DMS 273 (cell line): ENCODE results near the gene C5.
A peak's percentile ranks its signal among the peaks of the same experiment; 100 is the strongest.

Experiments used
- DNase-seq: peaks from one replicate; lab custom pipeline; 2025; ENCODE audit not compliant: unreplicated experiment; lab: John Stamatoyannopoulos, UW

C5 gene

DNA sequence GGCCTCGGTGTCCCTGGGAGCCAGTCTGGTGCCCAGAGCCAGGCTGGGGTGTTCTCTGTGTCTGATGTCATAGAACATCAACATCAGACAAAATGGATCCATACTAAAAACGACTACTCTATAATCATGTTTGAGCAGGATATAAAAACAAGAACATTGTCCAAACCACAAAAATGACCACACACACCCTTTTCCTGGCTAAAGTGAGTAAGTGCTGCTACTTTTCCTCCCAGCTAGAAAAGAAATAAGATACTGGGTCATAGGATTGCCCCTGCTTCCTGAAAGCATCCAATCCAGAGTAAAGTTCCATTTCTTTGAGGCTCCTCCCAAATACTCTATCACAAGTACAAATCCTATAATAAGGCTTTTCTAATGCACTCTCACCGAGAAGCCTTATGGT is 103.8 kb downstream of the C5 start:
- no peak for DNase-seq

DNA sequence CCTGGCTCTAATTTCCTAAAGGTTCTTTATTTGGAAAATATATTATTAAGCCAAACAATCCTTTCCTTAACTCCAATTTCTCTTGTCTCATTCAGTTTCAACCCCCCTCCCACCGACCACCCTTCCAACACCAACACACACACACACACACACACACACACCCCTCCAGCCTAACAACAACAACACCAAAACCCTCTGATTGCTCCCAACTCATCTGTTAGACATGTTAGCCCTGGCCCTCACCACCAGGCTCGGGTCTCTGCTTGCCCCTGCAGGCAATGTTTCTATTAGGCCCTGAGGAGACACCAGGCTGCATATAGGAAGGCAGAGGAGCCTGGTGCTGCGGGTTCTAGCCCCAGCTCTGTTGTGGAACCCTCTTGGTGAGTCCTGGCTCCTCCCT is 105.1 kb downstream of the C5 start:
- DNase-seq = no peak

DNA sequence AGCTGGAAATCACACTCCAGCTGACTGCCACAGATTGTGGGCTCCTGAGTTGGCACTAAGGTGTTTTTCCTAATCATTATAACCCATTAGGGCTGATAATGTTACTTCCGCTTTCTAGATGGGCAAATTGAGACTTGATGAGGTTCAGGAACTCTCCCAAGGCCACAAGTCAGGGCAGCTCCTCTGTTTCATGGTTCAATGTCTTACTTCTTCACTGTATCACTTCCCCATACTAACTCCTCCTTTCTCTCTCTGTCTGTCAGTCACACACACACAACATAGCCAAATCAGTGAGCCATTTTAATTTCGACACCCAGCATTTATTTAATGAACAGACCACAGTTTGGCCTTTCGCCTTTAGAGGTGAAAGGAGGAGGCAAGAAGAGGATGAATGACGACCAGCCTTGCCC is 105.6 kb downstream of the C5 start:
- peak; percentile 26 for DNase-seq

DNA sequence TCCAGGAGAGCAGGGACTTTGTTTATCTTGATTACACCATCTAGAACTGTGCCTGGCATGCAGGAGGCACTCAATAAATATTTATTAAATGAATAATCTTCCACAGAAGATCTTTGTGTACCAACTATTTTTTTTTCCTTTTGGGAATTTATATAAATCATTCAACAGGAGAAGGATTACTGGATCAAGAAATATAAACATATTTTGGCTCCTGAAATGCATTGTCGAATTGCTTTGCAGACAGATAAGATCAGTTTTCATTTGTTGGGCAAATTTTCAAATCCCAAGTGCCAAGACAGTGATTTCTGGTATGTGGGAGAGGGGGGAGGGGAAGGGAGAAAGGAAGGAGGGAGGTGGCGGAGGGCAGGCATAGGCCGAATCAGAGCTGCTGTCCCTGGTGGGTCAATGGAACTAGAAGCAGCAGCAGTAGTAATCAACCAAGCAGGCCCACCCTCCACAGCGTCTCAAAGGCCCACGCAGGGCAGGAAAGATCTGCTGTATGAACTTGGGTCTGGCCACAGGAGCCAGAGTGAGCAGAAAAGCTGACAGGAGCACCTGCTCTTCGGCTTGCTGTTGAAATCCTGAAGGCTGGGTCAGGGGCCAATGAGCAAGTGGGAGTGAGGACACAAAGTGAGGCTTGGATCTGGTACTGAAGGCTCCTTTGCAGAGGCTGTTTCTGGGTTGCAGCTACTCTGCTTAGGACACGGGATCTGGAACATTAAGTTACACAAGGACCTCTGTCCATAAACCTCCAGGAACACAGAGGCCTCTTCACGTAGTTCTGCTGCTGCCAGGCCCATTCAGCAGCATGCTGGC is 107.7 kb downstream of the C5 start:
- no peak for DNase-seq

DNA sequence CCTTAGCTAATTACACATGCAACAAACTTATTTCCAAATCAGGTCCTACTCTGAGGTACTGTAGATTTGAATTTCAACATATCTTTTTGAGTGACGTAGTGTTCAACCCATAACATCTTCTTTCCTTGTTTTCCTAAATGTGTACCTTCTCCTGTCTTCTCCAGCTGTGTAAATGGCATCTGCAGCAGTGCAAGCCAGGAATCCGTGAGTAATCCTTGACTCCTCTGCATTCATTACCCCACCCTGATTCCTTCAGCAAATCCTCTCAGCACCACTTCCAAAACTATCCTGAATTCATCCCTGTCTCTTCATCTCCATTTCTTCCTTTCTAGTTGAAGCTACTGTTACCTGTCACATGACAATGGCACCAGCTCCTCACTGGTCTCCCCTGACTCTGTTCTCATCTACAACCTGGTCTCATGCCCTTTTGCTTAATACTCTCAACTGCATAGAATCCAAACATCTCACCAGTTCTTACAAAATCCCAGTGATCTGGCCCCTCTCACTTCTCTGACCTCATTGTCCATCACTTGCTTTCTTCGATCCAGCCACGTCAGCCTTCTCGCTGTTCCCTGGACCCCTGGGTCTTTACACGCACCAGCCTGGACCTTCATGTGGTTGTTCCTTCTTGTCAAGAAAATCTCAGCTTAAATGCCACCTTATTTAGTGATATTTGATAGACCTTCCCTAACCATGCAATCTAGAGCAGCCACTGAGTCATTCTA is 108.9 kb downstream of the C5 start:
- DNase-seq = no peak

DNA sequence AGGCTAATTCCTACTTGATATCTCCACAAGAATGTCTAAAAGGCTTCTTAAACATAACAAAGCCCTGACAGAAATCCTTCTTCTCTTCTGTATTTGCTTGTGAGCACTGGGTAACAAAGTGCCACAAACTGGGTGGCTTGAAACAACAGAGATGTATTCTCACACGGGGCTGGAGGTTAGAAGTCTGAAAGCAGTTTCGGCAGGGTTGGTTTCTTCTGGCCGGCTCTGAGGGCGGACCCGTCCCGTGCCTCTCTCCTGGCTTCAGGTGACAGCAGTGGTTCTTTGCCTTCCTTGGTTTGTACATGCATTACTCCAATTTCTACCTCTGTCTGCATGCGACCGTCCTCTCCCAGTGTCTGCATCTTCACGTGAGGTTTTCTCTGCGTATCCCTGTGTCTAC is 109.5 kb downstream of the C5 start:
- no peak for DNase-seq

DNA sequence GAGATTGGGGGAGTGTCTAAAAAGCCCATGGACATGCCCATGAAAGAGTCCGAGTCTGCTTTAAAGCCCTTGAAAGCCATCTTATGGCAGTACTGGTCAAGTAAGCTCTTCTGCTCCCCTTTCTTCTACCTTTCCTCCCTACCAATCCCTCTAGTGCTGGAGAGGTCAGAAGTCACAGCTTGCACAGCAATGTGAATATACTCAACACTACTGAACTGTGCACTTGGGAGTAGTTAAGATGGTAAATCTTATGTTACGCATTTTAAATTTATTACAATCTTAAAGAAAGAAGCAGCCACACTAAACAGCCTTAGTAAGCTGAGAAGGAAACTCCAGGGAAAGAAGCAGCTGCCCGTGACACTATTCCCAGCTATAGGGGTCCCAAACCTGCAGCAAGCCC is 111.2 kb downstream of the C5 start:
- DNase-seq = no peak

DNA sequence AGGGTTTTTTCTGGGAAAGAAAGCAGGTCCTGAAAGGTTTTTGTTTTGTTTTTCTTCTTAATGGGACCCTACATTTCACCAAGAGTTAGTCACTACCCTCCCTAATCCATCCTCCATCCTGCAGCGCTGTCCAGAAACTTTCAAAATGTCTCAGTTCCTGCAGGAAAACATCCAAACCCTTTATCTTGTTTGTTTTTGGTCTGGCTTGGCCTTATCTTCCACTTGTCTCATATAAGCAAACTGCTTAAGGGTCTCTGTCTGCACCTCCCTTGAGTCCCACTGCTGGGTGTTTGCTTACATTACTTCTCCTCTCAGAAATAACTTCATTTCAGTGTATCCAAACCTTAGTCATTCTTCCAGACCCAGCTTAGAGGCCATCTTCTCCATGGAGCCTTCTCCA is 112.5 kb downstream of the C5 start:
- no peak for DNase-seq

DNA sequence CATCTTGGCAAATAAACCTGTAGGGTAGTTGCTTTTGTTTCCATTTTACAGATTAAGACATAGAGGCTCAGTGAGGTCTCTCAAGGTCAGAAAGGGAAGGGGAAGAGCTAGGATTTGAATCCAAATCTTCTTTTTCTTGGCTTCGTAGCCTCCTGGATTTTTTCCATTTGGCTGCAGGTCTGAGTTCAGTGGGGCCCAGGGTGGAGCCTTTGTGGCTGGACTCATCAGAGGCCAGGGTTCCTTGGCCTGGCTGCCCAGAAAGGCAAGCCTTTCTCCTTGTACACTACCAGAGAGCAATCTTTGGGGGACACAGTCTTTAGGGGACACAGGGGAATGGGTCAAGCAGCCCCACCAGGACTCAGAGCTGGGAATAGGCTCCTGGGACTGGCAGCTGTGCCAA is 112.9 kb downstream of the C5 start:
- DNase-seq = no peak

DNA sequence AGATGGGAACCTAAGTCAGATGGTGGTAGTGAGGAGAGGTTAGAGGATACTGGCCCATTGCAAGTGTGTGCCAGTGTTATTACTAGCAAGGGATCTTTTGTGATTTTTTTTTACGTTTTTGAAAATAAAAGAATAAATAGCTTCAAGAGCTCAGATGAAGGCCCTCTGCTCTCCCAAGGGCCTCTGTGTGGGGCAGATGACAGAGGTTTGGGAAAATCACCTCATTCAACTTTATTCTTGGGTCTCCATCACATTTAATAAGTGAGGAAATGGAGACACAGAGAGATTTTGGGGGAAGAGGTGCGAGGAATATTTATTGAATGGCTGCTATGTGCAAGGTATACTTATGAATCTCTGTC is 113.3 kb downstream of the C5 start:
- no peak for DNase-seq

DNA sequence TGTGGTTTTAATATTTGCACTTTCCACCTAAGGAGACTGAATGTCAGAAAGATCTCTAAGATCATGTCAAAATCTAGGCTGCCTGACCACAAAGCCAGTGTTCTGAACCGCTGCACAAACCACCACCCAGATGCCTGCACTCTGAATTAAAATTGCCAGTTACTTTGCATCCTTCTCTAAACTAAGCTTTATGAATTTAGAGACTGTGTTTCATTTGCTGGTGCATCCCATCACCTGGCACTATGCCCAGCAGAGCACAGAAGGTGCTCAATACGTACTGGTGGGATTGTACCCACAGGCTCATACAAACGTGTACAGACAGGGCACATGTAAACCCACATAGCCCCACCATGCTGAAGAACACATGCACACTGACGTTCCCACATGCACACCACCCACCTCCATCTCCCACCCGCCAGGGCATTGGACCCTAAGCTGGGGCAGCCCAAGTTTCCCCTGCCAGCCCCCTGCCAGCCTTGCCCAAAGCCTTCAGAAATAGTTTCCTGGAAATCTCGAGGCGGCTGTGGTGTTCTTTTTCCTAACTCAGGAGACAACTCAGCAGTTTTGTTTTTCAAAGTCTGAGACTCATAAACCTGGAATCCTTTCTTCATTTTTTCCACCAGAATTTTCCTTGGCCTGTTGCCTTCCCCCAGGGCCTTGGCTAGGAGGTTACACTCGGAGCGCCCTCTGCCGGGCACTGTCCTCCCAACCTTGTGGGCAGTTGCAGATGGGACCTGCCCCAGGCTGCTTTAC is 113.9 kb downstream of the C5 start:
- peak; percentile 95 for DNase-seq

DNA sequence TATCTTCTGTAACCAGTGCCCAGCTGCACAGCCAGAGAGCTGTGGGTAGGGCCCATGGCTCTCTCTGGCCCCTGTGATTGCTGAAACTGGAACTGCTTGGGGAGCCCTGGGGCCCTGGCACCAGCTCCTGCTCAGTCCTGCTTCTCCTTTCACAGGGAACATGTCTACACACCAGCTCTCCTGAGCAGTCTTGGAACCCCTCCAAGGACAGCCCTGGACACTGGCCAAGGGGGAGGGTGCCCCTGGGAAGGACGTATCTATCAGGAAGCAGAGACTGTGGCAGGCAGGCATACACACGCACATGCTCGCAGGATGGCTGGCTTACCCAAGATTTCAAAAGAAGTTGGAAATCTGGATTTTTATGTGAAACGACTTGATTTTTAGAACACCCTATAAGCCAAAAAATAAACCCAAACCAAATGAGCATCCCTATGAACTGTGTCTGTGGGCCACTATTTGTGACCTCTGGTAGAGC is 114.7 kb downstream of the C5 start:
- peak; percentile 97 for DNase-seq

DNA sequence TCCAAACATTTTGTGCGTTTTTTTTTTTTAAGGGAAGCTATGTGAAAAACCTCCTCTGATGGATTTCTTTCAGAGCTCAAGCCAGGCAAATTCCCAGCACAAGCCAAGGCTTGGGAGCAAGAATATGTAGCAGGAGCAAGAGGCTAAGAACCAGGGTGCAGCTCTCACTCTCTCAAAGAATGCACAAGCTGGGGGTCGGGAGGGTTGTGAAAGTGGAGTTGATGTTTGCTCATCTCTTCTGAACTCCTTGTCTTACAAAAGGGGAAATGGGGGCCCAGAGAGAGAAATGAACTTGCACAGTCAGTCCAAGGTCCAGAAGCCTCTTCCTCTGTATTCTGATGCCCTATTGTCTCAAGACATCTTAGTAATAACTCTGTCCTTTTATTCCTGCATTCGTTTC is 115.8 kb downstream of the C5 start:
- no peak for DNase-seq

DNA sequence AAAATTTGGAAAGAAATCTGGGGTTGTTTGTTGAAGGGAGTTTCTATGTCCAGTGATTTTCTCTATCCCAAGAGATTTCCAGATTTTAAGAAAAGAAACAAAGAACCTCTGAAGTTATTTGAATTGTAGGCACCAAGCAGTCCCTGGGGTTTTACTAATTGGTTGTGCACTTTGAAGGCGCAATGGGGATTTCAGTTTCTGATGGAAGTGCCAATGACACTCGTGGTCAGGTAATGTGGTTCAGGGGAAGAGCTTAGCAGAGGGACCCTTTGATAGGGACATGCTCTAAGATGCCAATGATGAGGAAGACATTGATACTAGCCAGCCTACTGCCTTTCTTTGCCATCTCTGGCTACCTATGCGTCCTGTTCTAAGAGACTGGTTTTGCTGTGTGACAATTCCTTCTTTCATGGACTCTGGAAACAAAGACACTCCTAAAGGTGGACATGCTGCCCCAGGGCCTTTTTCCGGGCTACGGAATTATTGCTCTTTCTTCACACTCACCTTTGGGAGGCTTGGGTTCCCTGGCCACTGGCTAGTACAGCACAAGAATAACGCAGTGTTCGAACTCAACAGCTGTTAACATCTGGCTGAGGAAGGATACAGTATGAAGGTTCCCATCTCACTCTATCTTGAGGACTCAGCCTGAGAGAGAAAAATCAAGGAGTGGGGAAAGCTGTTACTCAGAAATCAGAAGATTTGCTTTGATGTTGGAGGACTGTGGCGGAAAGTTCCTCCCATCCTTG is 116.6 kb downstream of the C5 start:
- DNase-seq = no peak

DNA sequence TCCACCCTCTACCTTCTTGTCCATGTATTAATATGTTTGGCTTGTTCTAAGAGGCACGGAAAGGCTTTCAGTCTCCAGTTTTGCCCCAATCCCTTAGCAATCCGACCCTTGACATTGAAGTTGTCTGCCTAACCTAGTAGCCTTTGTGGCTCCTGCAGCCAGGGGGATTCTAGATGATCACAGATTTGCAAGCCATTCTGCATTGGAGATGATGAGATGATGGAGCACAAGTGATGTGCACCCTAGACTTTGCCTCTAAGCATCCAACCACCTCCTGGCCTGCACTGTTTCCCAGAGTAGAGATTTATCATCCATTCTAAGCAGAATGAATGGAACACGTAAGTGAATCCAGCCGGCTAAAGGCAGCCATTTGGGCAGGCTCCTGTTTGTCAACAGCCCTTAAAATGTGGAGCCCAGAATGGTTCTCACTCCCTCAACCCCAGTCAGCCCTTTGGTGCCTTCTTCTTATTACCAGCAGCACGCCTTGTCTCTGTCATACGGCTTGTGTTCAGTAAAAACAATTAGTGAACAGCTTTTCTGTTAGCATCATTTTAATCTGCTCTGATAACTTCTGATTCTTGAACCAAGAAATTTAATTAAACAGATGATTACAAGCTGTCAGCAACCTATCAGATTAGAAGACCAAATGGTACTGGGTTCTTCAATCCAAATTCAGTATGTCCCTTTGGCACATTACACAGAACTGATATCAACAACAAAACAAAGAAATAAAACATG is 117.8 kb downstream of the C5 start:
- DNase-seq = peak; percentile 24

DNA sequence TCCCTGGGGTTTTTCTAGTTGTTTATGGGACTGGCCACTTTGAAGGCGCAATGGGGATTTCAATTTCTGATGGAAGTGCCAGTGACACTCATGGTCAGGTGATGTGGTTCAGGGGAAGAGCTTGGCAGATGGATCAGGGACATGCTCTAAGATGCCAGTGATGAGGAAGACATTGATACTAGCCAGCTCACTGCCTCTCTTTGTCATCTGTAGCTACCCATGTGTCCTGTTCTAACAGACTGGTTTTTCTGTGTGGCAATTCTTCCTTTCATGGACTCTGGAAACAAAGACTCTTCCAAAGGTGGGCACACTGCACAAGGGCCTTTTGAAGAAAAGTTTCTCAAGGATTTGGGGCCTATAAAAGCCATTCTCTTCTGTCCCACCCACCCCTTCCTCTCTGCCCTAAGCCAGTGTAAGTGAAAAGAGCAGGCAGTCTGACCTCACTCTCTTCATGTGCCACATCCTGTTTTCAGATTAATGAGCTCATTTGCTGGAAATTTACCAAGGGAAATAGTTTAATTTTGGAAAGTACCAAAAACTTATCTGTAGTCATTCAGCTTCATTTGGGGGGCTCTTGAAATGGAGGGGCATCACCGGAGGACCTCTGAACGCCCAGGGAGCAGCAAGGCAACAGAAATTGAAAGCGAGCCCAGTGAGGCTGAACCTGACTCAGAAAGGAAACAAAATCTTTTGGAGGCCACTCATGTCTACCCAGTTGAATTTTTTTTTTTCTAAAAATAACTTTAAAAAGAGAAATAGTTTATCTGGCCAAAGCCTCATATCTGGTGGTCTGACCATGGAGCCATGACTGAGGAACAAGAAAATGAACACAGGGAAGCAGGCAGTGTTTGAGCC is 118.6 kb downstream of the C5 start:
- DNase-seq = peak; percentile 37

DNA sequence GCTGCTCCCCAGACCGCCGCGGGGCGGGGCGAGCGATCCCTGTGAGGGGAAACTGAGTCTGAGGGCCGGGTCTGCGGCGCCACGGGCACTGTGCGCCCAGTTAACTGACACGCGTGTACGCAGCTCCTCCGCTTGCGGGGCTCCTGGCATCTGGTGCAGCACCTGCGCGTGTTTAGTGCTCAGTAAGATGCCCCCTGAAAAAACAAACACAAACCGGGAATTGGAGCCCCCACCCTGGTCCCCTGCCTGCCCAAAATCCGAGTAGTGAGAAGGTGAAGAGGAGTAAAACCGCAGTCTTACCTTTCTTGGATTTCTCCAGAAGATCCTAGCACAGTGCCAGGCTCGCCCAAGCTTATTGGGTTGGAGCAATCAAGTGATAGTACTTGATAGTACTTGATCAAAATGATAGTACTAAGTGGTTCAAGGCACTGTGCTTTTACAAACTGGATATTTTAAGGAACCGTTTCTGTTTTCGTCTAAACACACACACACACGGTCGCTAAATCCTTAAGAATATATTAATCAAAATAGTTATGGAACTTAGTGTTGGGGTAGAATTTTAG is 120.8 kb downstream of the C5 start:
- no peak for DNase-seq

DNA sequence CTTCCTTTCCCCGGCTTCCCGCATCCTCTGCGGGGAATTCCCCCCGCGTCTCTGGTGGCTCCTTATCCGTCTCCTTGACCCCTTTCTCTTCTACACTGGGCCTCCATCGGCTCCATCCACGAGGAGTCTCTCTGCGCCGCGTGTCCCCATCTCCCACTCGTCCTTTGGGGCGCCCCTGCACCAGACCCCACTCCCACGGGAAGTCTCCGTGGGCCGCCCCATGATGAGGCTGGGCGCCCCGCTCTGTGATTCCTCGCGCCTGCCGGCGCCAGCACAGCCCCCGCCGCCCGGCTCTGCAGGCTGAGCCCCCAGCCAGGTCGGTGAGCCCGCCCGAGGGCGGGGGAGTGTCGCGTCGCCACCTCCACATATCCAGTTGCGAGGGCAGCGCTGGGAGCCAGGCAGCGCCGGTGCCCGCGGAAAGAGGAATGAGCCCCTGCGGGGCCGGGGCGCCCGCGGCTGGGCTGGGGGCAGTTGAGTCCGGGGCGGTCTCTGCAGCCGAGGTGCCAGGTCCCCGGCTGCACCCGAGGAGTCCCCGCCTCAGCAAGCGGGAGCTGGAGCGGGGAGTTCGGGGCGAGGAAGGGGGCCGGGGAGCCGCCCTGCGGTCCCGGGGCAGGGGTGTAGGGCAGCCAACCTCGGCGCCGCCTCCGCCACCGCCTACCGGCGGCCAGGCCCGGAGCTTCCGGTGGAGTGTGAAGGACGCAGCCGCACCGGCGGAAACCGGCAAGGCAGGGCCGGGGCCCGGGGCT is 121.4 kb downstream of the C5 start:
- DNase-seq = peak; percentile 80
